Esophagus mucosa (tissue), 1 donor: ENCODE data around the gene FOXC2. TPM values are rescaled to one million over a fixed set of nuclear protein-coding genes. Genes with fewer than 3 reads are reported as not detected.

ENCODE experiments used
- ATAC-seq: fragments of 200-7000 bp; cut with Tn5 transposase; one replicate; pipeline ENCODE4 v1.9.1; 2020
- total RNA-seq: library from RNA; stranded (reverse); gene quantifications from one replicate; pipeline ENCODE4 v1.2.4, GENCODE V29; 2023
- donor health status: DM: yes; HTN: yes; CAD: no.

The FOXC2 gene
- total RNA-seq, 1 donor from 2014 or later: 0.28 TPM

DNA sequence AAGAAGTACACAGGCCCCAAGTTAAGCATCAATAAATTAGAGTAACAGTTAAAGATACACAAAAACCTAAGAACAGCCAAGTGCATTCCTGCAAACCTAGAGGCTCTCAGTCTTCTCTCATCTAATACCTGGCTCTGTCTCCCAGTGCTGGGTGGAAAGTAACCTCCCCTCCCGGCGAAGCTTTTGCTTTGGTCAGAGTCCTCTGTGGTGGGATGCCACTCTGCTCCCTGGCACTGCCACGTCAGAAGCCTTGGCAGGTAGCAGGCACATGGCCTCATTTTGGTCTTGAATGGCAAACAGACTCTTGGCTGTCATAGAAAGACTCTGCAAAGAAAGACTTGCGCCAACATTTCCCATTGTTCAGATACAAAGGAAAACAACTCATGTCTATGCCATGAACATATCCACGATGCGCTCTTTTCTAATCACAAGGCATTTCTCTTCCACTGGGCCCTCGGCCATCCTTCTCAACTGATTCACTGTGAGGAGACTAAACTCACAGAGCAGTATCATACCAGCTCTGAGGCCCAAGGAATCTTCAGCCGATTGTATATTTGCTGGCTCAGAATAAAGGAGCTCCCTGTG lies 32.8 kb upstream of the FOXC2 start:
- ATAC-seq: no peak

- ATAC-seq: no peak
Measured at GRCh38 chr16:86534779-86535615, 31.6 kb upstream of the FOXC2 start.

GRCh38 chr16:86536621-86537020 lies 30.0 kb upstream of the FOXC2 start:
- no peak for ATAC-seq

GRCh38 chr16:86537486-86537885 lies 29.1 kb upstream of the FOXC2 start:
- ATAC-seq: no peak

GRCh38 chr16:86538196-86538780 lies 28.3 kb upstream of the FOXC2 start:
- no peak for ATAC-seq

DNA sequence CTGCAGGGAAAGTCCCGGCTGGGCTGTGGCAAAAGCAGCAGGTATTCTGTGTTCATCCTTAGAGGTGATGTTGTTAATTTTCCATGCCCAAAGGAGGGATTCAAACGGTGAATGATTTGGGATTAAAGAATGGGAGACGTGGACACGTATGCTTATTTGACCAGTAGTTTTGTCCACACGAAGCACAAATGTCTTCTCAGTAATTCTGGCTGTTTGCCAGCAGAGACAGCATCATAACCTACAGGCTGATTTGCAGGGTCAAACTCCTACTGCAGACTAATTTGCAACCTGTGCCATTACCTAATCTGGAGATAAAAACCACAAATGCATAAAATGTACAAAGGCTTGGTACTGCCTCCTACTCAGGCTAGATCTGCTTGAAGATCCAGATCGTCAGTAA lies 25.7 kb upstream of the FOXC2 start:
- no peak for ATAC-seq

DNA sequence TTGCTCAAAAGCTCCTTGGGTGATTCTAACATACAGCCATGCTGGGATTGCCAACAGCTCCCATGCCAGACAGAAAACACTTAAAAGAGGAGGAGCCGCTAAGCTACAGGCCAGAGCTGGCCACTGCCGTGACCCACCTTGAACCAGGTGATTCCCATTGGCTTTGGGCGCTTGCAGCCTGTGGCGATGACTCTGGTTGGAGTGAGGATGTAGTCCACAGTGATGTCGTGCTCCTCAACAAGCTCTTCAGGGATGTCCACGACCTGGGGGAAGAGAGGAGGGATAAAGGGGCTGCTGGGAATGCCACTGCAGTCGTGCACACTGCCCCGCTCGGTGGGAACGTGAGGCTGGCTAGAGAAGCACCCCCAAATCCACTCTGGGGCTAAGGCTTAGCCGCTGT lies 25.1 kb upstream of the FOXC2 start:
- ATAC-seq: no peak

DNA sequence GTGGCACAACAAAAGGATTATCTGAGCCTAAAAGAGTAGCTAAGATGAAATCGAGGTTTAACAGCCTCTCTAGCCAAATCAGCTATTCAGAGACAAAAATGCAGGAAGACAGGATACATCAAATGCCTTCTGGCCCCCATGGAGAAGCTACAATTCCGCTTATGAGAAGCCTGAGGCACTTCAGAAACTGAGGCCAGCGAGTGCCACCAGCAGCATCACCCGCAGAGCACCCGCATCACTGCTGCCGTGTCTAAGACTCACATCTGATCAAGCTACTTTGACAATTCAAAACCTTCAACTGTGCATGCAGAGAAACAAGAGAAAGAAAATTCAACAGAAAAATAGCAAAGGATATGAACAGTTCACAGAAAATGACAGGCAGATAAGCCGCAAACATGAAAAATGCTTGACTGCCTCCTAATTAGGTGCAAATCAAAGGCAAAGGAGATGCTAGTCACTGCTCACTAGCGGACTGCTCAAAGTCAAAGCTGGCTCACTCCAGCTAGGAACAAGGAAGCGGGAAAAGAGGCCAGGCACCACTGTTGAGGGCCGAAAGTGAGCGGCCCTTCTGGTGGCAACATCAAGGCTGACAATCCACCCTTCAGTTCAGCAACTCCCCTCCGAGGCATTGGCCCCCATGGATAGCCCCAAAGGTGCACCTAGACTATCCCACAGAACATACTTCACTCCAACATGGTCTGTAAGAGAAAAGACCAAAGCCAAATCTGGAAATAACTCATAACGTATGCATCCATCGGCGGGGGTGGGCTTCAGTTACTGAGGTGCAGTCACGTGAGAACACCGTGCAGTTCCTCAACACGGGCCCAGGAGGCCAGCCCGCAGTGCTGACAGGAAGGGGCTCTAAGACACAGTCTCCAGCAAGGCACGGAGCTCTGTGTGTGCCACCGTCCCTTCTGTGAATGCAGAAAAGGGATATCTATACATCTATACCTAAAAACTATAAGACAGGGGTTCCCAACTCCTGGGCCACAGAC lies 23.6 kb upstream of the FOXC2 start:
- no peak for ATAC-seq

- ATAC-seq: no peak
Measured at GRCh38 chr16:86545481-86545880, 21.1 kb upstream of the FOXC2 start.

DNA sequence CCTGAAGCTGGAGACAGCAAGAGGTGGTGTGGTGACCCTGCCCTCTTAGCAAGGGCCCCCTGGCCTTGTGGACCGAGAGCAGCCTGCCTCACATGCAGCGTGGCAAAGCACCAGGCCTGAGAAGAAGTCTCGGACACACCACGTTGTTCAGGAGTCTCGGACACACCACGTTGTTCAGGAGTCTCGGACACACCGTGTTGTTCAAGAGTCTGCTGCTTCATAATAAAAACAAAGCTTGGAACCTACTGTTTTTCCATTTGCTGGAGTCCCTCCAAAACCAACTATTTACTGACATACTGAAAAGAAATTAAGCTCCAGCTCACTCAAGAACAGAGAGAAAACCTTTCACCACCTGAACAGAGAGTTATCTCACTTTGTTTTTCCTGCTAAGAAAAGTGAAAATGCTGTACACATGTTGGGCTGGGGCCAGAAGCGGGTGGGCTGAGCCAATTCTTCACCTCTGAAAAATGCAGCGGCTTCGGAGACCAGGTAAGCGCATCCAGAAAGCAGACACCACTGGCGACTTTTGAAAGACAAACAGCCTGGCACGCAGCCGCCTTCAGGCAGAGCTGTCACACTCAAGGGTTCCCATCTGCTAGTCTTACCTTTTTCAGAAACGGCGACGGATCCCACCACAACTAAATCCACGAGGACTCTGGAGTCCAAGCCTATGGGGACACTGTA lies 20.5 kb upstream of the FOXC2 start:
- no peak for ATAC-seq

GRCh38 chr16:86546638-86547013 lies 20.0 kb upstream of the FOXC2 start:
- ATAC-seq: no peak

DNA sequence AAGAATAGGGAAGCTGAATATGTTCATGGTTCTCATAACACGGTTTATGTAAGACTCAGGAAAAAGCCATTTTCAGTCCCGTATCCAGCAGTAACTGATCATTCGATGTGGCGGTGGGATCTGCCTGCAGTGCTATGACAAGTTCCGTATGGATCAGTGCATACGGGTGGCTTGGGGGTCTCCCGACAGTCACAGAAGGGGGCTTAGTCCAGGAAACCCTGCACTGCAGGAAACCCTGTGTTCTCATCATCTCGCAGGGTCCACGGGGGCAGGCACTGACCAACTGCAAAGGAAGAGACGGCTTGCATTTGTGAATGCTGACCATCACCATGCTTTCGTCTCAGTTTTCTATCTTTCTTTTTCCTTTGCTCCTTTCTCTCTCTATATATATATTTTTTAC lies 19.3 kb upstream of the FOXC2 start:
- no peak for ATAC-seq

DNA sequence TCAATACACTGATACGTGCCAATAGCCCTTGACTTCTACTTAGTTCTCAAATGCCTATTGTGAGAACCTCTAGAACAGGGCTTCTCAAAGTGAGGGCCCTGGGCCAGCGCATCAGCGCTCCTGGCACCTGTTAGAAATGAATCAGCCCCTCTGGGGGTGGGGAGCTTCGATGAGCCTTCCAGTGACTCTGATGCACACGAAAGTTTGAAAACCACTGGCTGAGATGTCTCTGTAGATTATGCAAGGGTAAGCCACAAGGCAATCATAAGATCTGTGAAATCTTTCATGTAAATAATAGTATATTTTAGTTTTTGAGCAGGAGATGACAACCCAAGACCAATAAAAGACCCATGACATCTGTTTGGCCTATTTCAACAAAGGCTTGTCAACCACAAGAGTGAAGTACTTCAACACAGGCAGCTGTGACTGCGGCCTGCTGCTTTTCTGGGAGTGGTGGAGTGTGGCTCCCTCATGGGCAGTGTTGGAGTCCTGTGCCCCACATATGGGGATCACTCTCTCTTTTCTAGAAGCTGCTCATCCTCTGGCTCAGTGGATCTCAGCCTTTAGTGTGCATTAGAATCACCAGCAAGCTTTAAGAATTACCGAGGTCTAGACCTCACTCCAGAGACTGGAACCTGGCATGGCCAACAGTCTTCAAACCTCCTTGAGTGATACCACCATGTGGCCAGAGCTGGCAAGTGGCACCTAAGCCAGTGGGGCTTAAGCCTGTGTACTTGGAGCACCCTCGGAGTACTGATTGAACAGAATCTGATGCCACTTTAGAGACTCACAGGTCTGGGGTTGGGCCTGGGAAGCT lies 17.3 kb upstream of the FOXC2 start:
- ATAC-seq: no peak

GRCh38 chr16:86549893-86550190 lies 16.8 kb upstream of the FOXC2 start:
- ATAC-seq: no peak

GRCh38 chr16:86550281-86550680 lies 16.3 kb upstream of the FOXC2 start:
- ATAC-seq: no peak

- ATAC-seq: no peak
Measured at GRCh38 chr16:86553356-86553755, 13.3 kb upstream of the FOXC2 start.

- no peak for ATAC-seq
Measured at GRCh38 chr16:86554599-86554916, 12.1 kb upstream of the FOXC2 start.

DNA sequence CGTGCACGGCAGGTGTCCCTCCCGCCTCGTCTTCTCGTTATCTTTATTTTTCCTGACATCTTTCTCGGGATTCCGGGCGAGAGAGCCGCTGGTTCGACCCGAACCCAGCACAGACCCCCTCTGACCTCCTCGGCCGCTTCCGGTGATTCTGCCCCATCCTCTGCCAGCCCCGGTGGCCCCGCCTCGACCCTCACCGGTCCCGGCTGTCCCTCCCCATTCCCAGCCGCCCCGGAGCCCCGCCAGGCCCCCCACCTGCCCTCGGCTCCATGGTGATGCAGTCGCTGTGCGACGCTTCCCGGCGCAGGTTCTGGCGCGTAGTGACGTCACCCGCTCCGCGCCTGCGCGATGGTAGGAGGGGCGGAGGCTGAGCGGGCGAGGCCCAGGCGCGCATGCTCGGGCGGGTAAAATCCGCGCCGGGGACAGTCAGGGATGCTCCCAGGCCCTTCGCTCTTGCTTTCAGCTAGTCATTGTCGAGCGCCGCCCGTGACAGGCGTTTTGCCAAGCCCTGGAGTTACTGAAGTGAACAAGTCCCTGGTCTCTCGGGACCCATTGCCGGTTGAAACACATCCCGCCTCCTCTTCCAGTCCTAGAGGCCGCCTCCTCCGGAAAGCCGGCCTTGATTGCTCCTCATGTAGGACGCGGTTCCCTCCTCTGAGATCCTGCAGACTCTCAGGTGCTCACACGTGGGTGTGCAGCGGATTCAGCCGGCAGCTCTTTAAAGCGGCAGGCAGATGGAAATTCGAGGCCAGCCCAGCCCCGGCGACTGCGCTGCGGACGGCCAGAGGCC lies 11.5 kb upstream of the FOXC2 start, which contains the start of gene MTHFSD:
MTHFSD (minus strand) TSS at position 319 of the 787 bp plus-strand sequence; CDS start at position 268, 51 bp downstream.
- ATAC-seq: peak; percentile 98

GRCh38 chr16:86555704-86556075 lies 10.9 kb upstream of the FOXC2 start:
- no peak for ATAC-seq

GRCh38 chr16:86556576-86556975 lies 10.1 kb upstream of the FOXC2 start:
- ATAC-seq: no peak

DNA sequence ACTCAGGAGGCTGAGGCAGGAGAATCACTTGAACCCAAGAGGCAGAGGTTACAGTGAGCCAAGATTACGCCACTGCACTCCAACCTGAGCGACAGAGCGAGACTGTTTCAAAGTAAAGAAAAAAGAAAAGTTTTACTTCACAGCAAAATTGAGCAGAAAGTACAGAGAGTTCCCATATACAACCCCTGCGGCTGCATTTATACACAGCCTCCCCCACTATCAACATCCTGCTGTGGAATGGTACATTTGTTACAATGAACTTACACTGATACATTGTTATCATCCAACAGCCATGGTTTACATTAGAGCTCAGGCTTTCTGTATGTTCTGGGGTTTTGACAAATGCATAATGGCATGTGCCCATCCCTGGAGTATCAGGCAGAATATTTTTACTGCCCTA lies 9.0 kb upstream of the FOXC2 start:
- no peak for ATAC-seq
